BE2C (cell line): ENCODE measurements around the gene MTHFS.

ENCODE experiments used
- DNase-seq: peaks from one replicate; pipeline ENCODE4 v3.0.0-alpha.2; 2020
- H3K27me3 ChIP-seq: fragments of 250-450 bp; sonication (Bioruptor Pico); 2 replicates; pipeline ENCODE4 v1.5.1; 2020; ENCODE audit warnings: mild to moderate bottlenecking
- H3K36me3 ChIP-seq: fragments of 250-450 bp; sonication (Bioruptor Pico); 2 replicates; pipeline ENCODE4 v1.5.1; 2020; ENCODE audit warnings: mild to moderate bottlenecking
- H3K4me1 ChIP-seq: fragments of 250-450 bp; sonication (Bioruptor Pico); 2 replicates; pipeline ENCODE4 v1.5.1; 2020
- H3K4me3 ChIP-seq: 2 replicates; pipeline ENCODE4 v1.5.1; 2011; ENCODE audit warnings: low read depth, low read length
- H3K9me3 ChIP-seq: fragments of 250-450 bp; sonication (Bioruptor Pico); 2 replicates; pipeline ENCODE4 v1.5.1; 2020
- TF ChIP-seq, protein P1 (sequence below): IDR thresholded peaks from 2 replicates; pipeline ENCODE4 v1.5.1; 2012; ENCODE audit warnings: mild to moderate bottlenecking, low read depth, low read length

The MTHFS gene

DNA sequence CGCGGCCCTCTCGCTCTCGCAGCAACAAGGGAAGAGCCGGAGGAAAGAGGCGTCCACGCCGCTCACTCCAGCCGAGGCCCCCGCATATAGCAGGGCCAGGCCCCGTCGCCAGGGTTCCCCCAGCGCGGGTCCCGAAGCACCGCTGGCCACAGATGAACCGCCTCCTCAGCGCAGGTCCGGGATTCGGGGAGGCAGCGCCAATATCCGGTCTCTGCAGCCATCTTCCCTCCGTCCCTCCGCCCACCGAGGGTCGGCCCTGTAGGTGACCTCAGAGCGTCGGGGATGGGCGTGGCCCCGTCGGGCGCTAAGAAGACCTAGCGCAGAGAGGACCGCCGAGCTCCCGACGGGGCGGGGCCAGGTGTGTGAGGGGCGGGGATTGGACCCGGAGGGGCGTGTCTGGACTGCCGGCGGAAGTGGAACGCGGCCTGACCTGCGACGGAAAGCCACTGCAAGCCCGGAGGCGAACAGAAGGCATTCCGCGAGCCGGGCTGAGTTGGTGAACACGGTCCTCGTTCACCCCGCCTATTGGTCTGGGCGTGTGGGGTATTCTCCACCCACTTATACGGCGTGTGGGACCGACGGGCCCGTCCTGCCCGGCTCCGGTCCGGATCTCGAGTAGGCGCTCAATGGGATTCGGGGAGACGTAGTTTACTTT lies 26.8 kb upstream of the MTHFS start:
- Histone ChIP-seq H3K27me3 (no peaks in the 10 kb centered on the region), H3K4me3 (peak overlapping the region; percentile 95), H3K36me3 (peaks cover 19% of the 10 kb centered on the region), H3K9me3 (peaks cover 3% of the 10 kb centered on the region; the same call in 1 of the 2 replicates), H3K4me1 (no peaks in the 10 kb centered on the region)
- DNase-seq = peak; percentile 98
- TF ChIP-seq, protein P1, sequence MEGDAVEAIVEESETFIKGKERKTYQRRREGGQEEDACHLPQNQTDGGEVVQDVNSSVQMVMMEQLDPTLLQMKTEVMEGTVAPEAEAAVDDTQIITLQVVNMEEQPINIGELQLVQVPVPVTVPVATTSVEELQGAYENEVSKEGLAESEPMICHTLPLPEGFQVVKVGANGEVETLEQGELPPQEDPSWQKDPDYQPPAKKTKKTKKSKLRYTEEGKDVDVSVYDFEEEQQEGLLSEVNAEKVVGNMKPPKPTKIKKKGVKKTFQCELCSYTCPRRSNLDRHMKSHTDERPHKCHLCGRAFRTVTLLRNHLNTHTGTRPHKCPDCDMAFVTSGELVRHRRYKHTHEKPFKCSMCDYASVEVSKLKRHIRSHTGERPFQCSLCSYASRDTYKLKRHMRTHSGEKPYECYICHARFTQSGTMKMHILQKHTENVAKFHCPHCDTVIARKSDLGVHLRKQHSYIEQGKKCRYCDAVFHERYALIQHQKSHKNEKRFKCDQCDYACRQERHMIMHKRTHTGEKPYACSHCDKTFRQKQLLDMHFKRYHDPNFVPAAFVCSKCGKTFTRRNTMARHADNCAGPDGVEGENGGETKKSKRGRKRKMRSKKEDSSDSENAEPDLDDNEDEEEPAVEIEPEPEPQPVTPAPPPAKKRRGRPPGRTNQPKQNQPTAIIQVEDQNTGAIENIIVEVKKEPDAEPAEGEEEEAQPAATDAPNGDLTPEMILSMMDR = no peak

DNA sequence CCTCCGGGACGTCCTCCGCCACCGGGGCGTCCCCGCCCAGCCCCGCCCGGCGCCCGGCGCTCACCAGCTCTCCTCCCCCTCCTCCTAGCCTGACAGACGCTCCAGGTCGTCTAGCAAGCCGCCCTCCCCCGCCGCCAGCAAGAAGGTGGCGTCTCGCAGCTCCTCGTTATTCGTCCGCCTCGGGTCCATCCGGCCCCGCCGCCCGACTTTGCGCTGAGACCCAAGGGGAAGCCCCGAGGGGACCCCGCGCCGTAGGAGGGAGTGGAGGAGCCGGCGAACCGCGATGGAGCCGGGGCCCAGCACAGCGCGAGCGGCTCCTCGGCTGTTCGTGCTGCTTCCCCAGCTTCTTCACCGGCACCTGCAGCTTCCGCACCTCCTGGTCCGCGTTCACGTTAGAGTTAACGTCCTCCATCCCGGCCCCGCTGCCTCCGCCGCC lies 26.3 kb upstream of the MTHFS start:
- Histone ChIP-seq H3K27me3 (no peaks in the 10 kb centered on the region), H3K36me3 (peaks cover 20% of the 10 kb centered on the region), H3K9me3 (peaks cover 5% of the 10 kb centered on the region), H3K4me3 (peak overlapping the region; percentile 95), H3K4me1 (no peaks in the 10 kb centered on the region)
- DNase-seq = peak; percentile 79
- TF ChIP-seq, protein P1 = no peak

DNA sequence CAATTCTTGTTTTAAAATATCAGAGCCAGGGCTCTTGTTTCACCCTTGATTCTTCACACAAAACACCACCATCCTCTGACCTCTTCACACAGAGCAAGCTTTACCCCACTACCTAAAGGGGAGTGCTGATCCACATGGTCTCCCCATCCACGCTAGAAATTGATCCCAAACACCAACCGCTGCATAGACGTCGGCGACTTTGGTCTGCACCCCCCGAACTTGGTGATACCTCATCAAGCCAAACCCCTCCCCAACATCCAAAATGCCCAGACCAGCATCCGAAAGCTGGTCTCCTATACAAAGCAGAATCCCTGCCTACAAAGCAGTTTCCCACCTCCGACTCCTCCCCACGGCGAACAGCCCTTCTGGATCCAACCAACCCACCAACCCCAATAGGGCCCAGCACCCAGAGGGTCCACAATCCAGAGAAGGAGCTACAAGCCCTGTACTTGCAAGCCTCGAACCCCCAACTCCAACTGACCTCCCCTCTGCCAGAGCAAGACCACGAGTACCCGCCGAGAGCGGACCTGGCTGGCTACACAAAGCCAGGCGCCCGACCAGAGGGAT lies 25.8 kb upstream of the MTHFS start:
- H3K27me3 ChIP-seq = no peaks in the 10 kb centered on the region
- H3K4me3 ChIP-seq = peak overlapping the region; percentile 95
- TF ChIP-seq, protein P1 = no peak
- peaks cover 25% of the 10 kb centered on the region for H3K36me3 ChIP-seq
- DNase-seq = no peak
- peaks cover 7% of the 10 kb centered on the region for H3K9me3 ChIP-seq
- no peaks in the 10 kb centered on the region for H3K4me1 ChIP-seq

DNA sequence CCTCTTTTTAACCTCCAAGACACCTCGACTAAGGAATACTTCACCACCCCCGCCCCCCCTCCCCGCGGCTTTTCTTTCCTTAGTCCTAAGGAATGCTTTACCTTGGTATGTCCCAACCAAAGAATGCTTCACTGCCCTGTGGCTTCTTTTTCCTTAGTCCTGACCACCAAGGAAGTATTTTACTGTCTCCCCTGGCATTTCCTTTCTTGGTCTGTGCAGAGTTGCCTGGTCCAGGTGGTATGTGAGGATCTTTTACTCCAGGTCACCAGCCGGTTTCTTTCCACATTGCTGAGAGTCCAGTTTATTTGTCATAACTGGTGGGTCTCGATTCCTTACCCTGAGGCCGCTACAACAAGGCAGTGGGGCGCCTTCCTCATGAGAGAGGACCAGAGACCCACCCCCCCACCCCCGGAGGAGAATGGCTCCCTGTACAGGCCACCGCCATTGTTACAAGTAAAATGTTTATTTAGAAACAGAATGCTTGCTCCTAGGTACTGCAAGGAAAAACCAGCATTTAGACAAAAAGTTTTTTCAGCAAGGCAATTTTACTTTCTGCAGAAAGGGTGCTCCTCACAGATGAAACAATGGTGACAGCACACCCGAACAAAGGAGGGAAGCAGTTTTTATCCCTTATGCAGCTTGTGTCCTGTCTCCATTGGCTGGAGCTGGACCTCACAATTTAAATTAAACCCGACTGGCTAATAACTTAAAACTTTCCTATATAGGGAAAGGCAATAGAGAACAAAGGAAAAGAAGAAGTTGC lies 23.1 kb upstream of the MTHFS start:
- H3K9me3 ChIP-seq = peaks cover 15% of the 10 kb centered on the region
- no peaks in the 10 kb centered on the region for H3K4me1 ChIP-seq
- no peak overlapping the region for H3K4me3 ChIP-seq
- peaks cover 34% of the 10 kb centered on the region for H3K36me3 ChIP-seq
- TF ChIP-seq, protein P1 = no peak
- no peak for DNase-seq
- H3K27me3 ChIP-seq = no peaks in the 10 kb centered on the region

DNA sequence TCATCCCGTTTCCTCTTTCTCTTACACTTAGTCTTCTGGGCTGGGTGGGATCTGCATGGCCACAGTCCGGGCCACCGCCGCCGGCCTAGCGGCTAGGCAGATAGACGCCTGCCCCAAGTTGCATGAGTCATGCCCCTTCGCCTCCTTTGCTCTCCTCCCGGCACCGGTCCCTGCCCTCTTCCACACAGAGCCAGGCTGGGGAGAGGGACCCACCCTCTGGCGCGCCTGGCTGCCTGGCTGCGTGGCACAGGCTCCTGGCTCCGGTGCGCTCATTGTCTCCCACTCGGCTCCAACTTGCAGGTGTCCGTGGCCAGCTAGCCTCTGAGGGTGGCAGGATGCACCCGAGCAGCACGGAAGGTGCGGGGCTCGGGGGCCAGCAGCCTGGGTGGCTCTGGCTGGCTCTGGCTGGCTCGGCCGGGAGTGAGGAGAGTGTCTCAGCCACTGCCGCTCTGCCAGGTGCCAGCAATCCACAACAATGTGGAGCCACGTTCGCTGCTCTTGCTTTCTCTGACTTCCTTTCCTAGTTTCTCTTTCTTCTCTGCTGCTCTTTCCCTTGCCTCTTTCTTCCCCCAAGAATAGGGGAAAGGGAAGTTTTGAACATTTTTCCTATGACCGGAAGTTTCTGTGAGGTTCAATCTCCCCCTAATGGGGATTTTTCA lies 22.4 kb upstream of the MTHFS start:
- Histone ChIP-seq H3K9me3 (peaks cover 15% of the 10 kb centered on the region), H3K27me3 (no peaks in the 10 kb centered on the region), H3K36me3 (peaks cover 37% of the 10 kb centered on the region), H3K4me3 (no peak overlapping the region), H3K4me1 (no peaks in the 10 kb centered on the region)
- TF ChIP-seq, protein P1 = no peak
- DNase-seq = no peak
